IMR-90 (cell line): ENCODE measurements around the gene KAT2A.

Experiments
- BHLHE40 ChIP-seq: fragments of 150-350 bp; IDR thresholded peaks from 2 replicates; pipeline ENCODE4 v1.6.1; 2016; ENCODE audit warnings: mild to moderate bottlenecking, low read depth, low read length
- CEBPB ChIP-seq: IDR thresholded peaks from 2 replicates; pipeline ENCODE4 v1.6.1; 2012; ENCODE audit warnings: low read depth, low read length, improper control_type of control experiment
- CHD1 ChIP-seq: IDR thresholded peaks from 2 replicates; pipeline ENCODE4 v1.6.1; 2012; ENCODE audit warnings: low read depth, low read length, improper control_type of control experiment
- CTCF ChIP-seq: conservative IDR thresholded peaks from 2 replicates; pipeline ENCODE4 v1.5.1; 2012; ENCODE audit warnings: mild to moderate bottlenecking, low read depth, low read length, improper control_type of control experiment
- FOS ChIP-seq: fragments of 150-350 bp; IDR thresholded peaks from 2 replicates; pipeline ENCODE4 v1.6.1; 2016; ENCODE audit warnings: low read depth, low read length
- MAFK ChIP-seq: IDR thresholded peaks from 2 replicates; pipeline ENCODE4 v1.6.1; 2012; ENCODE audit warnings: low read depth, low read length, improper control_type of control experiment
- MAZ ChIP-seq: IDR thresholded peaks from 2 replicates; pipeline ENCODE4 v1.6.1; 2012; ENCODE audit warnings: low read depth, mild to moderate bottlenecking, low read length, improper control_type of control experiment, moderate library complexity, borderline replicate concordance
- MXI1 ChIP-seq: IDR thresholded peaks from 2 replicates; pipeline ENCODE4 v1.6.1; 2012; ENCODE audit warnings: low read depth, mild to moderate bottlenecking, low read length, moderate library complexity, borderline replicate concordance
- POLR2A ChIP-seq: IDR thresholded peaks from 2 replicates; pipeline ENCODE4 v1.6.1; 2012; ENCODE audit warnings: mild to moderate bottlenecking, low read depth, low read length
- RAD21 ChIP-seq: IDR thresholded peaks from 2 replicates; pipeline ENCODE4 v1.6.1; 2012; ENCODE audit warnings: low read length, improper control_type of control experiment
- RCOR1 ChIP-seq: IDR thresholded peaks from 2 replicates; pipeline ENCODE4 v1.6.1; 2012; ENCODE audit warnings: mild to moderate bottlenecking, low read length, improper control_type of control experiment; ENCODE audit not compliant: insufficient replicate concordance
- RFX5 ChIP-seq: IDR thresholded peaks from 2 replicates; pipeline ENCODE4 v1.8.0; 2012; ENCODE audit warnings: low read depth, mild to moderate bottlenecking, low read length, moderate library complexity
- SMC3 ChIP-seq: fragments of 150-350 bp; IDR thresholded peaks from 2 replicates; pipeline ENCODE4 v1.6.1; 2016; ENCODE audit warnings: low read depth, mild to moderate bottlenecking, antibody characterized with exemption, low read length, moderate library complexity
- TF ChIP-seq, protein P1 (sequence below): fragments of 150-350 bp; IDR thresholded peaks from 2 replicates; pipeline ENCODE4 v1.6.1; 2017; ENCODE audit warnings: mild to moderate bottlenecking, antibody characterized with exemption, low read length, low read depth

DNA sequence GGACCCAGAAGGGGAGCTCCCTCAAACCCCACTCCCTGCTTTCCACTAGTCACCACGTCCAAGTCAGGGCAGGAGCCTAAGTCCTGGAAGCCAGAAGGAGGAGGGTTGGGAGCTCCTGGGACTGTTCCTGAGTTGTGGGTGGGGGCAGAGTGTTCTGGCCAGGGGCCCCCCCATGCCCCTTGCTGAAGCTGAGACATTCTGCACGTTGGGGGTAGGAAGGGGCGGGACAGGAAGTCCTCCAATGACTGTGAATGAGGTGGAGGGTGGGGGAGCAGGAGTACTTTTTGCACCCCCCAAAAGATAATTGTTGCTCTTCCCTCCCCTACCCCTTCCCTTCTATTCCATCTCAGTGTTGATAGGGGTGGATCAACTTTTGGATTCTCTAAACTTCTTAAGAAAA lies 49.4 kb downstream of the KAT2A start:
- TF ChIP-seq POLR2A (no peak), CTCF (no peak), CHD1 (no peak), BHLHE40 (no peak), MAZ (no peak), RAD21 (no peak), RFX5 (no peak), FOS (no peak), CEBPB (no peak), MAFK (no peak), MXI1 (no peak), SMC3 (no peak), RCOR1 (no peak)
- TF ChIP-seq, protein P1, sequence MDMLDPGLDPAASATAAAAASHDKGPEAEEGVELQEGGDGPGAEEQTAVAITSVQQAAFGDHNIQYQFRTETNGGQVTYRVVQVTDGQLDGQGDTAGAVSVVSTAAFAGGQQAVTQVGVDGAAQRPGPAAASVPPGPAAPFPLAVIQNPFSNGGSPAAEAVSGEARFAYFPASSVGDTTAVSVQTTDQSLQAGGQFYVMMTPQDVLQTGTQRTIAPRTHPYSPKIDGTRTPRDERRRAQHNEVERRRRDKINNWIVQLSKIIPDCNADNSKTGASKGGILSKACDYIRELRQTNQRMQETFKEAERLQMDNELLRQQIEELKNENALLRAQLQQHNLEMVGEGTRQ, result no peak
